HL-60 (cell line): ENCODE data around the gene MCF2L2.

ENCODE experiments used
- CTCF ChIP-seq: IDR thresholded peaks from one replicate; pipeline ENCODE4 v1.5.1; 2011; ENCODE audit warnings: low read length, control low read depth, inconsistent platforms; ENCODE audit not compliant: insufficient read depth
- GABPA ChIP-seq: IDR thresholded peaks from 2 replicates; pipeline ENCODE4 v1.6.1; 2012; ENCODE audit warnings: low read depth
- POLR2AphosphoS5 ChIP-seq: IDR thresholded peaks from 2 replicates; pipeline ENCODE4 v1.6.1; 2012; ENCODE audit warnings: low read depth
- REST ChIP-seq: IDR thresholded peaks from 2 replicates; pipeline ENCODE4 v1.6.1; 2012; ENCODE audit warnings: low read depth; ENCODE audit not compliant: insufficient replicate concordance
- SPI1 ChIP-seq: IDR thresholded peaks from 2 replicates; pipeline ENCODE4 v1.6.1; 2012; ENCODE audit warnings: low read depth, mild to moderate bottlenecking, borderline replicate concordance

- TF ChIP-seq CTCF (no peak), POLR2AphosphoS5 (no peak; the same call in 1 of the 2 replicates), REST (no peak), GABPA (no peak), SPI1 (no peak)
Measured at GRCh38 chr3:183211352-183211751, 217.1 kb downstream of the MCF2L2 start.
